ENCODE results near the gene RNF166.

RNF166 gene

DNA sequence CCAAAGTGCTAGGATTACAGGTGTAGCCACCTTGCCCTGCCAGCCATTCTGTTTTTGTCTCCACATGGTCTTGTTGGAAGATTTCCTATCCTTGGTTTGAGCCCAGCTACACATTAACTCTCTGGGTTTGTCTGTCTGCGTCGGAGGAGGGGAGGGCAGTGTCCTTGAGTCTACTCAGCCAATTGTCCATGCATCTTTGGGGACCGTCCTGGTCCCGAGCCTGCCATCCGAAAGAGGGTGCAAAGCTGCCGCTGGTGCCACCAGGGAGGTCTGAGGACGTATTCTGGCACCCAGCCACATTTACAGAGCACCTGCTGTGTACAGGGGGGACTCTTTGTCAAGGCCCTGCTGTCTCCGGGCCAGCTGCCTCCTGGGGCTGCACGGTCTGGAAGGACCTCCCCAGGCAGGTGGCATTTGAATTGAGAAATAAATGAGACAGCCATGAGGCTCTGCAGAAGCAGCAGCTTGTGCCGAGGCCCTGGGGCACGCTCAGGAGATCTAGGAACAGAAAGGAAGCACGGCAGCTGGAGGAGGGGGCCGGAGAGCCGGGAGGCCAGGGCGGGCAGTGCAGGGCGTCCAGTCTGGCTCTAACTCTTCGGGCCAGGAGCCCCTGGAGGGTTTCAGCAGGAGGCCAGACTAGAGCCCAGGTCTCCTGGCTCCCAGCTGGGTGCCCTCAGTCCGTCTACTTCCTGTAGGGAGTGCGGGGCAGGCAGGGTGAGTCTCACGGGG is 56.8 kb downstream of the RNF166 start:
- peaks cover 7% of the 10 kb centered on the region for H3K4me1 ChIP-seq (ENCODE audit: control insufficient read depth, insufficient read depth, low read length)
- no peak overlapping the region for H3K4me3 ChIP-seq (ENCODE audit: low read length in 2 of 2)
- no peaks in the 10 kb centered on the region for H3K9me3 ChIP-seq (ENCODE audit: control insufficient read depth in 2 of 2, low read length in 2 of 2)
- peaks cover 0 to 5% of the 10 kb centered on the region in 2 donors for H3K36me3 ChIP-seq (ENCODE audit: control insufficient read depth in 2 of 2, insufficient read depth in 2 of 2, low read length in 2 of 2)
- no peak overlapping the region for H3K9ac ChIP-seq (ENCODE audit: low read length in 2 of 2)
- H3K27ac ChIP-seq (ENCODE audit: low read length), result no peak overlapping the region
- H3K27me3 ChIP-seq (ENCODE audit: control insufficient read depth in 1 of 2, insufficient read depth in 2 of 2, low read length in 2 of 2), result peaks cover 6 to 15% of the 10 kb centered on the region in 2 donors

DNA sequence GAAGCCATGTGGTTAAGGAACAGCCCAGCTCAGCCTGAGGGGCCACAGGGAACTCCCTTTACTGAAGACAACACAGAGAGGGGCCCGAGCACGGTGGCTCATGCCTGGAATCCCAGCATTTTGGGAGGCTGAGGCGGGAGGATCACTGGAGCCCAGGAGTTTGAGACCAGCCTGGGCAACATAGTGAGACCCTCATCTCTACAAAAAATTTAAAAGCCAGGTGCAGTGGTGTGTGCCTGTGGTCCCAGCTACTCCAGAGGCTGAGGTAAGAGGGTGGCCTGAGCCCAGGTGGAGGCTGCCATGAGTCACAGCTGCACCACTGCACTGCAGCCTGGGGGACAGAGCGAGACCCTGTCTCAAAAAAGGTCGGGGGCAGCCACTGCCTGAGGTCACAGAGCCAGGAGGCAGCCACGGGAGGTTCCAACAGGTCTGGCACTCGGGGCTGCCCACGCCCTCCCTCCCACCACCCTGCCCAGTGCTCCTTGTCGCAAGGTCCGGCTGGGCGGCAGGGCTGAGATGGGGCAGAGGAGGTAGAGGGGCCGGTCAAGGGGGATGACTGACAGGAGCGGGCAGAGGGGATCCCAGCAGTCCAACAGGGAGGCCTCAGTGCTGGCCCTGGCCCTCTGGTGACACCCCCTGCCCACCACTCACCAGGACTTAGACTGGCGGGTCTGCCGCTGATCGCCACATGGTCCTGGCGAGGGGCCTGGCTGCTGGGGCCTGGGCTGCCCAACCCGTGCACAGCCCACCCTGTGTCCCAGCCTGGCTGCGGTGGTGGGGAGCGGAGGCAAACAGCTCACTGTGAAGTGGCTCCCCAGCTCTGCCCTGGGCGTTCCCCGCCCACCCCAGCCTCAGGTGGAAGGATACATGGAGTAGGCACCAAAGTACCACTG is 58.8 kb downstream of the RNF166 start:
- no peaks in the 10 kb centered on the region for H3K9me3 ChIP-seq (ENCODE audit: control insufficient read depth in 2 of 2, low read length in 2 of 2)
- peaks cover 7% of the 10 kb centered on the region for H3K4me1 ChIP-seq (ENCODE audit: control insufficient read depth, insufficient read depth, low read length)
- H3K27ac ChIP-seq (ENCODE audit: low read length), result no peak overlapping the region
- no peak overlapping the region for H3K9ac ChIP-seq (ENCODE audit: low read length in 2 of 2)
- H3K27me3 ChIP-seq (ENCODE audit: control insufficient read depth in 1 of 2, insufficient read depth in 2 of 2, low read length in 2 of 2), result peaks cover 6 to 15% of the 10 kb centered on the region in 2 donors
- no peak overlapping the region for H3K4me3 ChIP-seq (ENCODE audit: low read length in 2 of 2)
- H3K36me3 ChIP-seq (ENCODE audit: control insufficient read depth in 2 of 2, insufficient read depth in 2 of 2, low read length in 2 of 2), result no peaks in the 10 kb centered on the region

All from stomach smooth muscle (tissue), 2 donors.